ENCODE data around the gene PAPSS2. TPM values are rescaled to one million over a fixed set of nuclear protein-coding genes. Genes with fewer than 3 reads are reported as not detected.
A peak's percentile ranks its signal among the peaks of the same experiment; 100 is the strongest.

Gene PAPSS2
- total and polyA plus RNA-seq, 2 experiments from 2014 or later, result 13.2 to 19.6 TPM

DNA sequence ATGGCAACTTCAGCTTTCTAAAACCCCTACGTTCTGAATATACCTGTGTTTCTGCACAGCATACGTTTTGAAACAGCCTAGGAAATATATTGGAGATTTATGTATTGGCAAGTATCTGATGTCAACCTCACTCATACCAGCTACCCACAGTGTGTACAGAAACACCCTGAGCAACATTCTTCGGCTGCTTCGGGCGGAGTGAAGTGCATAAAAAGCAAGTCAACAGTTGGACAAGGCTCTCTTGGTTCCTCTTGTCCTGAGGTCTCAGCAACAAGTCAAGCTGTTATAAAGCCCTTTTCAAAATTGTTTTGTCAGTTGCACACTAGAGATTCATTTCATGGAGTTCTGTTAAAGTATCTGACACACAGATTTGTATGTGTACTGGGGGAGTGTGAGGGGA is 40.0 kb upstream of the PAPSS2 start:
- no peak overlapping the region for H3K4me3 Mint-ChIP-seq
- Histone ChIP-seq H3K4me1 (ENCODE audit: insufficient read depth) (peaks cover 30% of the 10 kb centered on the region), H3K9me2 (ENCODE audit: insufficient read depth) (peaks cover 12% of the 10 kb centered on the region; the same call in 1 of the 2 replicates), H3K36me3 (ENCODE audit: insufficient read depth) (no peaks in the 10 kb centered on the region), H3K4me2 (no peak overlapping the region), H3K27ac (ENCODE audit: low read depth) (no peak overlapping the region), H3K79me2 (replicated peaks; ENCODE audit: insufficient read depth) (no peaks in the 10 kb centered on the region), H2AFZ (0 out of 2 replicates have a peak overlapping the region, but pooled peaks have one; percentile 67), H4K20me1 (replicated peaks; ENCODE audit: insufficient read depth) (no peaks in the 10 kb centered on the region), H3F3A (replicated peaks; ENCODE audit: low read depth) (no peaks in the 10 kb centered on the region), H3K27me3 (ENCODE audit: insufficient read depth) (no peaks in the 10 kb centered on the region), H3K4me3 (no peak overlapping the region)
- no peaks in the 10 kb centered on the region; the same call in 2 of the 3 replicates for H3K36me3 Mint-ChIP-seq (ENCODE audit: low read depth)
- H3K9me3 Mint-ChIP-seq, result no peaks in the 10 kb centered on the region
- no peak for ATAC-seq
- DNase-seq (ENCODE audit: low spot score), result no peak
- no peak overlapping the region for H3K27ac Mint-ChIP-seq
- H3K4me1 Mint-ChIP-seq, result peaks cover 47% of the 10 kb centered on the region
- H3K27me3 Mint-ChIP-seq (ENCODE audit: insufficient read depth, low read depth, poor library complexity), result no peaks in the 10 kb centered on the region
- TF ChIP-seq REST (IDR thresholded peaks at IDR 0.05; ENCODE audit: unreplicated experiment), result no peak
- TF ChIP-seq ZNF114 (CRISPR knock-in tag; IDR thresholded peaks at IDR 0.05), result no peak
- no peak for TF ChIP-seq EZH2 (IDR thresholded peaks at IDR 0.05; ENCODE audit: low read depth, unreplicated experiment)
- TF ChIP-seq STAT1 (IDR thresholded peaks at IDR 0.05; ENCODE audit: unreplicated experiment), result no peak
- TF ChIP-seq NANOG (IDR thresholded peaks at IDR 0.05; ENCODE audit: borderline replicate concordance), result no peak
- no peak for TF ChIP-seq ETS1 (IDR thresholded peaks at IDR 0.05)
- no peak for TF ChIP-seq CREB1 (CRISPR knock-in tag; IDR thresholded peaks at IDR 0.05; ENCODE audit: low read depth)
- TF ChIP-seq POLR2AphosphoS5 (IDR thresholded peaks at IDR 0.05; ENCODE audit: low read depth), result no peak
- no peak for TF ChIP-seq EZH2phosphoT487 (IDR thresholded peaks at IDR 0.05; ENCODE audit: unreplicated experiment)
- TF ChIP-seq, protein P1, sequence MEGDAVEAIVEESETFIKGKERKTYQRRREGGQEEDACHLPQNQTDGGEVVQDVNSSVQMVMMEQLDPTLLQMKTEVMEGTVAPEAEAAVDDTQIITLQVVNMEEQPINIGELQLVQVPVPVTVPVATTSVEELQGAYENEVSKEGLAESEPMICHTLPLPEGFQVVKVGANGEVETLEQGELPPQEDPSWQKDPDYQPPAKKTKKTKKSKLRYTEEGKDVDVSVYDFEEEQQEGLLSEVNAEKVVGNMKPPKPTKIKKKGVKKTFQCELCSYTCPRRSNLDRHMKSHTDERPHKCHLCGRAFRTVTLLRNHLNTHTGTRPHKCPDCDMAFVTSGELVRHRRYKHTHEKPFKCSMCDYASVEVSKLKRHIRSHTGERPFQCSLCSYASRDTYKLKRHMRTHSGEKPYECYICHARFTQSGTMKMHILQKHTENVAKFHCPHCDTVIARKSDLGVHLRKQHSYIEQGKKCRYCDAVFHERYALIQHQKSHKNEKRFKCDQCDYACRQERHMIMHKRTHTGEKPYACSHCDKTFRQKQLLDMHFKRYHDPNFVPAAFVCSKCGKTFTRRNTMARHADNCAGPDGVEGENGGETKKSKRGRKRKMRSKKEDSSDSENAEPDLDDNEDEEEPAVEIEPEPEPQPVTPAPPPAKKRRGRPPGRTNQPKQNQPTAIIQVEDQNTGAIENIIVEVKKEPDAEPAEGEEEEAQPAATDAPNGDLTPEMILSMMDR (conservative IDR thresholded peaks at IDR 0.05; ENCODE audit: low read depth in 2 of 2), result no peak
- no peak for TF ChIP-seq JUNB (IDR thresholded peaks at IDR 0.05; ENCODE audit: unreplicated experiment)
- no peak for TF ChIP-seq ZNF331 (CRISPR knock-in tag; IDR thresholded peaks at IDR 0.05; ENCODE audit: low read depth)
- no peak for TF ChIP-seq ZNF462 (CRISPR knock-in tag; IDR thresholded peaks at IDR 0.05)

All from GM23338 (cell line).